Occipital lobe (tissue), 3 donors: ENCODE data around the gene RANGAP1. TPM values are rescaled to one million over a fixed set of nuclear protein-coding genes. Genes with fewer than 3 reads are reported as not detected.
A peak's percentile ranks its signal among the peaks of the same experiment; 100 is the strongest.

Experiments
- DNase-seq: peaks from one replicate; lab custom pipeline; 2025; lab: John Stamatoyannopoulos, UW
- small RNA-seq: library from RNA; depleted of rRNA; stranded (forward); fragments of <200 nt; gene quantifications from one replicate; pipeline ENCODE3, GENCODE V24; 2014
- total RNA-seq: library from RNA; depleted of rRNA; stranded (reverse); fragments of >200 nt; gene quantifications from one replicate; pipeline ENCODE4 v1.2.3, GENCODE V29; 2014

The RANGAP1 gene
- total RNA-seq, 1 donor from 2014 or later = 28.7 TPM

DNA sequence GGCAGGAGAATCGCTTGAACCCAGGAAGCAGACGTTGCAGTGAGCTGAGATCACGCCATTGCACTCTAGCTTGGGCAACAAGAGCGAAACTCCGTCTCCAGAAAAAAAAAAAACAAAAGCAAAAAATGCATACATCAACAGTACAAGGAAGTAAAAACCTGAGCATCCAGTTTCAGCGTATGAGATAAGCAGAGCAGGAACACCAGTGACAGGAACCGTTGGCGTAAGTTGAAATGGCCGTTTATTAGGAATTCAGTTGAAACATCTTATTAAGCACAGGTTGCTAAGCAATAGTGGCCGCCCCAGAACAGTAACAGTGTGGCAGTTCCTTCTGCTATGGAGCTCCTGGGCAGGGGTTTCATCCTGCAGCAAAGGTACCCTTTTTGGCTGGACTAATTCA is 84.8 kb downstream of the RANGAP1 start:
- no peak for DNase-seq

DNA sequence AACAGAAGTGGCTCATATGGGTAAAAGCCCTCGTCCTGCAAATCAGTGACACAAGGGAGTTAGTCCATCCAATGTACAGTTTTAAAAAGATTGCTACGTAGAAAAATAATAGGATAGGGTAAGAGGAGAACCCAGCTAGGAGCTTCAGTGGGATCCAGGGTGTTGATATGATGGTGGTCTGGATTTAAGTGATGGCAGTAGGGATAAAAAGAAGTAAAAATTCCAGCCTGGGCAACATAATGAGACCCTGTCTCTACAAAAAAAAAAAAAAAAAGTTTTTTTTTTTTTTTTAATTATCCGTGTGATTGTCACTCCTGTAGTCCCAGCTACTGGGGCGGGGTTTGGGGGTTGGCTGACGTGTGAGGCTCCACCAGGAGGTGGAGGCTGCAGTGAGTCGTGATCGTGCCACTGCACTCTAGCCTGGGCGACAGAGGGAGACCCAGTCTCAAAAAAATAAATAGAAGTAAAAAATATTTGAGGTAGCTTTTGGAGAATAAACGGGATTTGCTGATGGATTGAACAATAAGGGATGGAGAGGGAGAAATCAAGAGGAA is 87.9 kb downstream of the RANGAP1 start:
- DNase-seq = no peak

DNA sequence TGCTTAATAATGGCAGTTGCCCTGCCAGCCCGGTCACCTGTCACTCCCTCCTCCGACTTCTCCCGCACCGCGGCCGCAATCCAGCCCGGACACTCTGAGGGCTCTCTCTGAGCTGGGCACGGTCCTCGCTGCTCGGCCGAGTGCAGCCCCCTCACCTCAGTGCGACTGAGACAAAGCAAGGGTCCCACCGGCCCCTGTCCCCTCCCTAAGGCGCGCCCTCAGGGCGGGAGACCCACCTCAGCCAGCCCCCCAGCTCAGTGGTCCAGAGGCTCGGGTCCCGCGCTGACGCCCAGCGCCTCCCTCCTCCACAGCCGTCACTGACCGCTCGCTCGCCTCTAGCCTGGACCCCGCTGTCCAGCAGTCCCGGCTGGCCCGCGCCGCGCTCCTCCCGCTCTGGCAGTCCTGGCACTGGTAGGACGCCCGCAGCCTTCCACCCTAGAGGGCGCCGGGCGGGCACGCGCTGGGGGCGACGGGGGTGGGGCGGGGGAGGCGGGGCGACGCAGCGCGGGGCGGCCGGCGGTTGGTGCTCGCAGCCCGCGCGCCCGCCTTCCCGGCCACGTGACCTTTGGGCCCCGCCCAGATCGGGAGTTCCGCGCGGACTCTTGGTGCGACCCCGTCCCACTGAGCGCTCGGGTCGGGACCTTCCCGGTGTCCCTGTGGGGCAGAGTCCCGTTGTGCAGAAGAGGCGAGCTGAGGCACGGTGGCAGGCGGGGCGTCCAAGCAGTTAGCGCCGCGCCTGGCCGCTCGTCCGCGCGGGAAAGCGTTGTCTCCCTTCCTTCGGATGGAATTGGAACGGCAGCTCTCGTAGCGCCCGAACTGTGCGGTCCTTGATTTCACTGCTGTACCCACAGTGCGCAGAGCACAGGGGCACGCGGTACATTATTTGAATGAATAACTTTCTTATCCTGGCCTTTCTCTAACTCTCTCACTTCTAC is 88.7 kb downstream of the RANGAP1 start:
- peak; percentile 74 for DNase-seq

Small RNAs within 50 kb of the gene (small RNA-seq; reads per million reads assigned to genes)
- not detected for gene MIR6889

Other genes with a start within 250 kb of the RANGAP1 start
- 68.9 TPM for gene EP300, start 193.6 kb downstream of the RANGAP1 start, total RNA-seq
- gene L3MBTL2, start 80.9 kb downstream of the RANGAP1 start, total RNA-seq = 19.7 TPM
- 2.8 TPM for gene CHADL, start 45.3 kb downstream of the RANGAP1 start, total RNA-seq
- gene ZC3H7B, start 15.3 kb upstream of the RANGAP1 start, total RNA-seq = 51.3 TPM
- 10.0 TPM for gene TEF, start 95.8 kb upstream of the RANGAP1 start, total RNA-seq
- gene TOB2, start 160.6 kb upstream of the RANGAP1 start, total RNA-seq = 15.6 TPM
- 35.7 TPM for gene PHF5A, start 182.5 kb upstream of the RANGAP1 start, total RNA-seq
- gene ACO2, start 182.9 kb upstream of the RANGAP1 start, total RNA-seq = 64.4 TPM